Measurements from ENCODE around the gene CNTRL. TPM values are rescaled to one million over a fixed set of nuclear protein-coding genes. Genes with fewer than 3 reads are reported as not detected.
"Not testable (repeated sequence)": the region's sequence is repeated elsewhere in the genome, so short reads cannot be mapped to it uniquely, and the experiment has no call there.

Gene CNTRL
- 5.2 and 6.8 TPM in 2 replicates for total RNA-seq (2012; rRNA removed)

GRCh38 chr9:121074370-121075250, at the start of gene CNTRL:
Gene CNTRL (plus strand): TSS chr9:121074955. CDS start chr9:121088327, 13,372 bp downstream.
- Histone ChIP-seq H3K36me3 (ENCODE audit: insufficient read depth, low read length) (no peaks in the 10 kb centered on the region), H3K9me3 (replicated peaks; ENCODE audit: low read length) (no peaks in the 10 kb centered on the region), H3K4me1 (ENCODE audit: control insufficient read depth, insufficient read depth, low read length) (peaks cover 30% of the 10 kb centered on the region), H3K27me3 (ENCODE audit: control insufficient read depth, insufficient read depth, low read length) (no peaks in the 10 kb centered on the region), H3K9ac (ENCODE audit: low read depth, low read length) (peak within 1 kb of the TSS; percentile 92), H3K4me2 (ENCODE audit: low read length) (peak within 1 kb of the TSS; percentile 93), H3K4me3 (ENCODE audit: low read length) (peak within 1 kb of the TSS; percentile 90)

- no peaks in the 10 kb centered on the region for H3K36me3 ChIP-seq (ENCODE audit: insufficient read depth, low read length)
- no peak overlapping the region for H3K4me3 ChIP-seq (ENCODE audit: low read length)
- no peak overlapping the region for H3K9ac ChIP-seq (ENCODE audit: low read depth, low read length)
- no peak overlapping the region for H3K4me2 ChIP-seq (ENCODE audit: low read length)
- H3K27me3 ChIP-seq (ENCODE audit: control insufficient read depth, insufficient read depth, low read length): no peaks in the 10 kb centered on the region
- H3K9me3 ChIP-seq (replicated peaks; ENCODE audit: low read length): no peaks in the 10 kb centered on the region
- H3K4me1 ChIP-seq (ENCODE audit: control insufficient read depth, insufficient read depth, low read length): no peaks in the 10 kb centered on the region
These were observed 48.5 kb upstream of the CNTRL start for GRCh38 chr9:121026260-121026691.

- Histone ChIP-seq H3K4me1 (ENCODE audit: control insufficient read depth, insufficient read depth, low read length) (no peaks in the 10 kb centered on the region), H3K4me2 (ENCODE audit: low read length) (no peak overlapping the region), H3K27me3 (ENCODE audit: control insufficient read depth, insufficient read depth, low read length) (no peaks in the 10 kb centered on the region), H3K4me3 (ENCODE audit: low read length) (no peak overlapping the region), H3K36me3 (ENCODE audit: insufficient read depth, low read length) (no peaks in the 10 kb centered on the region), H3K9me3 (replicated peaks; ENCODE audit: low read length) (no peaks in the 10 kb centered on the region), H3K9ac (ENCODE audit: low read depth, low read length) (no peak overlapping the region)
These were observed 48.0 kb upstream of the CNTRL start for GRCh38 chr9:121026768-121027167.

- not testable (repeated sequence) for H3K4me2 ChIP-seq (ENCODE audit: low read length); H3K27me3 ChIP-seq (ENCODE audit: control insufficient read depth, insufficient read depth, low read length); H3K9ac ChIP-seq (ENCODE audit: low read depth, low read length); H3K4me1 ChIP-seq (ENCODE audit: control insufficient read depth, insufficient read depth, low read length); H3K4me3 ChIP-seq (ENCODE audit: low read length); H3K9me3 ChIP-seq (replicated peaks; ENCODE audit: low read length); H3K36me3 ChIP-seq (ENCODE audit: insufficient read depth, low read length)
These were observed 46.5 kb upstream of the CNTRL start for GRCh38 chr9:121028285-121028684.

- Histone ChIP-seq H3K4me3 (ENCODE audit: low read length) (no peak overlapping the region), H3K4me2 (ENCODE audit: low read length) (no peak overlapping the region), H3K9ac (ENCODE audit: low read depth, low read length) (no peak overlapping the region)
These were observed 45.3 kb upstream of the CNTRL start for GRCh38 chr9:121029469-121029868.

GRCh38 chr9:121034529-121034928, 40.2 kb upstream of the CNTRL start:
- Histone ChIP-seq H3K4me1 (ENCODE audit: control insufficient read depth, insufficient read depth, low read length) (no peaks in the 10 kb centered on the region), H3K36me3 (ENCODE audit: insufficient read depth, low read length) (no peaks in the 10 kb centered on the region), H3K4me3 (ENCODE audit: low read length) (no peak overlapping the region), H3K9me3 (replicated peaks; ENCODE audit: low read length) (no peaks in the 10 kb centered on the region), H3K4me2 (ENCODE audit: low read length) (no peak overlapping the region), H3K9ac (ENCODE audit: low read depth, low read length) (no peak overlapping the region), H3K27me3 (ENCODE audit: control insufficient read depth, insufficient read depth, low read length) (no peaks in the 10 kb centered on the region)

More at GRCh38 chr9:121029469-121029868, 45.3 kb upstream of the CNTRL start:
- no peaks in the 10 kb centered on the region for H3K36me3 ChIP-seq (ENCODE audit: insufficient read depth, low read length)
- no peaks in the 10 kb centered on the region for H3K4me1 ChIP-seq (ENCODE audit: control insufficient read depth, insufficient read depth, low read length)
- no peaks in the 10 kb centered on the region for H3K9me3 ChIP-seq (replicated peaks; ENCODE audit: low read length)
- no peaks in the 10 kb centered on the region for H3K27me3 ChIP-seq (ENCODE audit: control insufficient read depth, insufficient read depth, low read length)

GRCh38 chr9:121035717-121036116, 39.0 kb upstream of the CNTRL start:
- not testable (repeated sequence) for H3K4me2 ChIP-seq (ENCODE audit: low read length); H3K36me3 ChIP-seq (ENCODE audit: insufficient read depth, low read length); H3K27me3 ChIP-seq (ENCODE audit: control insufficient read depth, insufficient read depth, low read length); H3K9me3 ChIP-seq (replicated peaks; ENCODE audit: low read length); H3K9ac ChIP-seq (ENCODE audit: low read depth, low read length); H3K4me1 ChIP-seq (ENCODE audit: control insufficient read depth, insufficient read depth, low read length); H3K4me3 ChIP-seq (ENCODE audit: low read length)

- H3K4me2 ChIP-seq (ENCODE audit: low read length): no peak overlapping the region
- no peak overlapping the region for H3K9ac ChIP-seq (ENCODE audit: low read depth, low read length)
- H3K36me3 ChIP-seq (ENCODE audit: insufficient read depth, low read length): no peaks in the 10 kb centered on the region
- H3K4me1 ChIP-seq (ENCODE audit: control insufficient read depth, insufficient read depth, low read length): no peaks in the 10 kb centered on the region
- H3K9me3 ChIP-seq (replicated peaks; ENCODE audit: low read length): no peaks in the 10 kb centered on the region
- no peak overlapping the region for H3K4me3 ChIP-seq (ENCODE audit: low read length)
- no peaks in the 10 kb centered on the region for H3K27me3 ChIP-seq (ENCODE audit: control insufficient read depth, insufficient read depth, low read length)
These were observed 36.4 kb upstream of the CNTRL start for GRCh38 chr9:121038362-121038761.

- no peak overlapping the region for H3K4me2 ChIP-seq (ENCODE audit: low read length)
- no peaks in the 10 kb centered on the region for H3K27me3 ChIP-seq (ENCODE audit: control insufficient read depth, insufficient read depth, low read length)
- no peak overlapping the region for H3K9ac ChIP-seq (ENCODE audit: low read depth, low read length)
- no peaks in the 10 kb centered on the region for H3K9me3 ChIP-seq (replicated peaks; ENCODE audit: low read length)
- H3K36me3 ChIP-seq (ENCODE audit: insufficient read depth, low read length): no peaks in the 10 kb centered on the region
- H3K4me3 ChIP-seq (ENCODE audit: low read length): no peak overlapping the region
- no peaks in the 10 kb centered on the region for H3K4me1 ChIP-seq (ENCODE audit: control insufficient read depth, insufficient read depth, low read length)
These were observed 36.0 kb upstream of the CNTRL start for GRCh38 chr9:121038804-121039203.

- H3K4me1 ChIP-seq (ENCODE audit: control insufficient read depth, insufficient read depth, low read length): no peaks in the 10 kb centered on the region
These were observed 26.6 kb upstream of the CNTRL start for GRCh38 chr9:121048175-121048574.

GRCh38 chr9:121048618-121049017, 26.1 kb upstream of the CNTRL start:
- Histone ChIP-seq H3K4me2 (ENCODE audit: low read length) (no peak overlapping the region), H3K36me3 (ENCODE audit: insufficient read depth, low read length) (no peaks in the 10 kb centered on the region), H3K9me3 (replicated peaks; ENCODE audit: low read length) (no peaks in the 10 kb centered on the region), H3K9ac (ENCODE audit: low read depth, low read length) (no peak overlapping the region), H3K4me3 (ENCODE audit: low read length) (no peak overlapping the region), H3K4me1 (ENCODE audit: control insufficient read depth, insufficient read depth, low read length) (no peaks in the 10 kb centered on the region), H3K27me3 (ENCODE audit: control insufficient read depth, insufficient read depth, low read length) (no peaks in the 10 kb centered on the region)

More at GRCh38 chr9:121048175-121048574, 26.6 kb upstream of the CNTRL start:
- Histone ChIP-seq H3K36me3 (ENCODE audit: insufficient read depth, low read length) (no peaks in the 10 kb centered on the region), H3K4me3 (ENCODE audit: low read length) (no peak overlapping the region), H3K9ac (ENCODE audit: low read depth, low read length) (no peak overlapping the region), H3K4me2 (ENCODE audit: low read length) (no peak overlapping the region), H3K27me3 (ENCODE audit: control insufficient read depth, insufficient read depth, low read length) (no peaks in the 10 kb centered on the region), H3K9me3 (replicated peaks; ENCODE audit: low read length) (no peaks in the 10 kb centered on the region)
